Activated naive CD4-positive, alpha-beta T cell treated with anti-CD3 and anti-CD28 coated beads for 36 hours (primary cell): ENCODE measurements around the gene NXNL2. TPM values are rescaled to one million over a fixed set of nuclear protein-coding genes. Genes with fewer than 3 reads are reported as not detected.
A peak's percentile ranks its signal among the peaks of the same experiment; 100 is the strongest.

Experiments used
- CTCF ChIA-PET: fragments of 350-600 bp; sonication (Branson Sonifier 250); formaldehyde crosslinking; loops from one replicate; lab custom pipeline; 2021; ENCODE audit warnings: antibody characterized with exemption; lab: Charles Lee
- DNase-seq: peaks from one replicate; pipeline ENCODE4 v3.0.0-alpha.2; 2020
- H3K27ac Mint-ChIP-seq: one replicate; pipeline ENCODE4 v1.8.0; 2021; ENCODE audit warnings: mild to moderate bottlenecking, mixed read lengths
- H3K27me3 Mint-ChIP-seq: one replicate; pipeline ENCODE4 v1.8.0; 2021; ENCODE audit warnings: low read depth, mixed read lengths
- H3K36me3 Mint-ChIP-seq: one replicate; pipeline ENCODE4 v1.8.0; 2021; ENCODE audit warnings: low read depth, mixed read lengths
- H3K4me1 Mint-ChIP-seq: one replicate; pipeline ENCODE4 v1.8.0; 2021; ENCODE audit warnings: low read depth, mixed read lengths
- H3K4me3 Mint-ChIP-seq: one replicate; pipeline ENCODE4 v1.8.0; 2021; ENCODE audit warnings: mild to moderate bottlenecking, moderate library complexity, mixed read lengths
- H3K9me3 Mint-ChIP-seq: one replicate; pipeline ENCODE4 v1.8.0; 2021; ENCODE audit warnings: mixed read lengths
- intact Hi-C: fragments of 100-400 bp; cut with micrococcal nuclease; formaldehyde crosslinking; loops from one replicate; pipeline ENCODE4 v1.15.1; 2023
- total RNA-seq, 2 experiments: library from RNA; stranded (reverse); gene quantifications; one replicate each; pipeline ENCODE4 v1.2.3, GENCODE V29; 2021

NXNL2 gene
- total RNA-seq, 2 experiments from 2014 or later: not detected

DNA sequence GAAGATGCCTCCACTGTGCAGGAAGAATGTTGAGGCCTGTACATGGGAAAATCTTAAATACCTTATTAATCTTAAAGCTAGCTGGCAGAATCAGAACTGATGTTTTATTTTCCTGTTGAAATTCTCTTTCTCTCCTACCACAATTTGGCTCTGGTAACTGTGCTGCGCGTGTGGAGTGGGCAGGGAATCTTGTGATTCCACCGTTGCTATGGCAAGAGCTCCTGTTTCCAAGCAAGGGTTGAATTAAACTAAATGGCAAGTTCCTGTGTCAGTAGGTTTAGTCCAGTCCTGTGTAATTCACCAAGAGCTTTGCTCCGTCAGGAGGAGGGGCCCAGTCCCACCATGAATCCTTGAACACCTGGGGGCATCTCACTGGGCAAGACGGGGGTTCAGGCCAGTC is 36.4 kb downstream of the NXNL2 start:
- intact Hi-C loops: no loop called here
- H3K4me3 Mint-ChIP-seq: no peak overlapping the region
- CTCF ChIA-PET: no interaction called here
- no peak for DNase-seq
- no peak overlapping the region for H3K27ac Mint-ChIP-seq
- H3K27me3 Mint-ChIP-seq: peaks cover 7% of the 10 kb centered on the region
- H3K36me3 Mint-ChIP-seq: no peaks in the 10 kb centered on the region
- H3K9me3 Mint-ChIP-seq: no peaks in the 10 kb centered on the region
- no peaks in the 10 kb centered on the region for H3K4me1 Mint-ChIP-seq

DNA sequence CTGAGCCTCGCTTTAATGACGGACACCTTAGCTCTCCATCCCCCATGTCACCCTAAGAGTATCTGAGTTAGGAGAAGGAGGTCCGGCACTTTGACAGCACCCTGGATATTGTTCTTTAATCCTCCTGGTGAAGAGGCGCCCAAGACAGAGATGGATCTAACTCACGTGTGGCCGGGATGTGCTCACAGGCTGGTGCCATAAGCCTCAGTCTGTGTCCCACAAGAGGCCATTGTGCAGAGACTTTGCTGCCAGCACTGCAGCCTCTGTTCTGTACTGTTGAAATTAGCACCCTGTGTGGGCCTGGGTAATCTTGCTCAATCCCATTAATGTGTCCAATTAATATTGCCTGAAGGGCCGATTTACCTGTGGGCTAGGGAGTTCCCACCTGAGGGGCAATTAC is 37.7 kb downstream of the NXNL2 start:
- Mint-ChIP-seq H3K4me1 (no peaks in the 10 kb centered on the region), H3K27ac (no peak overlapping the region), H3K9me3 (no peaks in the 10 kb centered on the region), H3K4me3 (no peak overlapping the region), H3K27me3 (peaks cover 7% of the 10 kb centered on the region), H3K36me3 (no peaks in the 10 kb centered on the region)
- no peak for DNase-seq
- CTCF ChIA-PET: interaction anchor here (0.6 kb wide), 2 partner anchors 89 to 1249 kb away, joined by 4 to 5 read pairs; no protein-coding TSS in a partner anchor
- intact Hi-C loops: no loop called here

DNA sequence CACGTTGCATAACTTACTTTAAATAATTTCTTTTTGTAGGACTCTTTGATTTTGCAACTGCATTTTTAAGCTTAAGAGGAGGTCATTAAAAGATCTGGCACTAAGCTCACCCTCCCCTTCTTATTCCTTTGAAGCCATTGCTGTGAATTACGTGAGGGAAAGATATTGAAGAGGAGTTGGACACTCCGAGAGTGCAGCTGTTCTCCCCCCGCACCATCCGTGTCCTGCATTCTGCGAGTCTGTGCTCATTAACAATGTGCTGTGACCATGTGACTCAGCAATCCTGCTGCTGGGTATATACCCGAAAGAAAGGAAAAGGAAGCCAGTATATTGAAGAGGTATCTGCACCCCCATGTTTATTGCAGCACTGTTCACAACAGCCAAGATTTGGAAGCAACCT is 40.0 kb downstream of the NXNL2 start:
- H3K4me1 Mint-ChIP-seq: peaks cover 4% of the 10 kb centered on the region
- no peak overlapping the region for H3K4me3 Mint-ChIP-seq
- CTCF ChIA-PET: no interaction called here
- no peak for DNase-seq
- H3K9me3 Mint-ChIP-seq: no peaks in the 10 kb centered on the region
- intact Hi-C loops: loop anchor here (5.0 kb wide), 3 partner anchors 98 to 623 kb away; partner anchors contain the start of gene SPIN1
- peaks cover 7% of the 10 kb centered on the region for H3K27me3 Mint-ChIP-seq
- no peaks in the 10 kb centered on the region for H3K36me3 Mint-ChIP-seq
- no peak overlapping the region for H3K27ac Mint-ChIP-seq

DNA sequence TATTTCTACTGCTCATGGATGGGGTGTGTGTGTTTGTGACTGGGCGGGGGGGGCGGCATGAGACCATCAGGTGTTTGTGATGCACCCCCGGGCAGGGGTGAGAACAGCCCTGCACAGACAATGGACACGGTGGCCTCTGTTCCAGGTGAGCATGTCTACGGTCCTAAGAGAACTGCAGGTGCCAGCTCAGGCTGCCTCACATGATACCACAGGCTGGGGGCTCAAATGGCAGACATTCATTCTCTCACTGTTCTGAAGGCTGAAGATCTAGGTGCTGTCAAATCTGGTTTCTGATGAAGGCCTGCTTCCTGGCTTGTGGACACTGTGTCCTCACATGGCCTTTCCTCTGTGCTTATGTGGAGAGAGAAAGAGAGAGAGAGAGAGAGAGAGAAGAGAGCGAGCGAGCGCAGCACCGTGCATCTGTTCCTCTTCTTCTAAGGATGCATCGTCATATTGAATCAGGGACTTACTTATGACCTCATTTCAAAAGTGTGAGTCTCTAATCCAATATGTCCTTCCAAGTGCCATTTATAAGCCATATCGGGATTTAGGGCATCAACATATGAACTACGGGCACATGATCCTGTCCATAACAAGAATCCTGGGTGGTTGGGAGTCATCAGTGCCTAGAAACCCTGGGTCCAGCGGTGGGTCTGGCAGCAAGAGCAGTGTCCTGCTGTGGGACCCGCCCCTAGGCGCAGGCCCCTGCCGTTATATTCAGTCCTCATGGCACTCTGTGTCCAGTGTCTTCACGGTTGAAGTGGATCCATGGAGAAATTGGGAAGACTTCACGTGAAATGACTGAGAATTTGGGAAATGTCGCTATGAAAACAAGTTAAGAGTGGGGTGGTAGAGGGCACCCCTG is 42.5 kb downstream of the NXNL2 start:
- Mint-ChIP-seq H3K27ac (no peak overlapping the region), H3K27me3 (peaks cover 7% of the 10 kb centered on the region), H3K4me3 (no peak overlapping the region), H3K9me3 (no peaks in the 10 kb centered on the region), H3K36me3 (no peaks in the 10 kb centered on the region), H3K4me1 (peaks cover 4% of the 10 kb centered on the region)
- intact Hi-C loops: loop anchor here (1.0 to 5.0 kb wide), 5 partner anchors 100 to 625 kb away; partner anchors contain the start of gene SPIN1
- DNase-seq: no peak
- CTCF ChIA-PET: interaction anchor here (0.6 kb wide), 1 partner anchor 474 kb away, joined by 6 read pairs; no protein-coding TSS in a partner anchor

DNA sequence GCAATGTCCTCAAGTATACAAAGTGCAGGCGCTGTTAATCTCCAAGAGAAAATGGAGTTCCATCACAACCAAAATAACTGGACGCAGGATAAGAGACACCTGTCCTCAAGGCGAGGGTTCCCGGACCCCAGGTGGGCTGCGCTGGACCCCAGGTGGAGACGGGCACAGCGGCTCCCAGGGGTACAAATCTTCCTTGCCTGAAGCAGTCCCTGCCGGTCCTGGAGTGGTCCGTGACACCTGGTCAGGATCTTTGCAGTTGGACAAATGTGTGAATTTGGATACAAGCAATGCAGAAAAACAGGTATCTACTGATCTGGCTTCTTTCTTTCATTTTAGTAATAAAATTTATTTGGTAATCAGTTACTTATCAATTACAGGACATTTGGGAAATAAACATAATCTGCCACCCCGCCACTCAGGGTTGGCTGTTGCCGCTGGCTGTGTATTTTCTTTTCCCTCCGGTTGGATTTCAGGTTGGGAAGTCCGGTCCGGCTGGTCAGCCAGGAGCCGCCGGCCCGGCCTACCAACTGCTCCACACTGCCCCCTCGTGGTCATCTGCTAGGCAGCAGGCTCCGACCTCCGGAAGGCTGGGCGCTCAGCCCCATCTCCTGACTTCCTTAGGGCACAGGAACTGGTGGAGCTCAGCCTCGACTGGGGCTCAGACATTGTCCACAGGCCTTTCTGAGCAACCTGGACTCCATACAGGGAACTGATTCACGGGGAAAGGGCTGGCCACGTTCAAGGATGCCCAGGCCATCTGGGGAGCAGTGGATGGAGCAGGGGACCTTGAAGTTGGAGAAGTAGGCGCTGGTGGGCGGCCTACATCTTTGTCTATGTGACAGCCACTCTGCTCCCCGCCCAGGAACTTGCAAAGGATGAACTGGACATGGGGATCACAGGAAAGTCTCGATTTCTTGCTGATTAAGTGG is 43.4 kb downstream of the NXNL2 start:
- no peaks in the 10 kb centered on the region for H3K9me3 Mint-ChIP-seq
- H3K4me1 Mint-ChIP-seq: peaks cover 4% of the 10 kb centered on the region
- H3K4me3 Mint-ChIP-seq: no peak overlapping the region
- H3K36me3 Mint-ChIP-seq: no peaks in the 10 kb centered on the region
- H3K27me3 Mint-ChIP-seq: peaks cover 8% of the 10 kb centered on the region
- no peak overlapping the region for H3K27ac Mint-ChIP-seq
- DNase-seq: peak; percentile 75
- intact Hi-C loops: loop anchor here (1.0 to 5.0 kb wide), 5 partner anchors 101 to 626 kb away; partner anchors contain the start of gene SPIN1
- CTCF ChIA-PET: interaction anchor here (0.6 to 1.3 kb wide), 5 partner anchors 15 to 901 kb away, joined by 3 read pairs; no protein-coding TSS in a partner anchor

DNA sequence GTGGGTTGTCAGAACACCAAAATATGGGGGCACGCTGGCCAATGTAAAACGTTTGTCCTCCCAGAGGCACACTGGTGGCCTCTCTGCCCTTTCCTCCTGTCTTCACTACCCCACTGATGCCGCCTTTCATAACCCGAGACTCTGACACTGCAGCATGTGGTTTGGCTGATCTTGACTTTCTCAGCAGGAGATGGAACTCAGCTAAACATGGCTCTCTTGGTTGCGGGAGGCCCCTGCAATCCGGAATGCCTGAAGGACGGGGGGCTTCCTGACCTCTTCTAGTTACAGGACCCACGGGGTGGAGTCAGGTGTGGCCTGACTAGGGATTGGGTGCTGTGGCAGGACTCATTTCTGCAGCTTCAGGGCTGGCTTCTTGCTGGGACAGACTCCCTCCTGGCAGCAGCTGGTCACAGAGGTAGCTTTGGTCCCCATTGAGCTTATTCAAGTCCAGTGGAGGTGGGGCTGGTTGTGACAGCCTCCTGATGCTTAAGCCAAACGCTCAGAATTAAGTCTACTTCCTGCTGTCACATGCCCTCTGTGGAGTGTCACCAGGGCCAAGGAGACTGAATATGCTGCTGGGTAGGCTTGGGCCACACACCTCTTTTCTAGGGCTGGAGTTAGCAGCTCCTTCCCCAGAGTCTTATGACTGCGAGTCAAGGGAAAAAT is 44.2 kb downstream of the NXNL2 start:
- peaks cover 11% of the 10 kb centered on the region for H3K27me3 Mint-ChIP-seq
- no peaks in the 10 kb centered on the region for H3K9me3 Mint-ChIP-seq
- no peaks in the 10 kb centered on the region for H3K36me3 Mint-ChIP-seq
- DNase-seq: no peak
- intact Hi-C loops: loop anchor here (5.0 kb wide), 3 partner anchors 102 to 627 kb away; partner anchors contain the start of gene SPIN1
- H3K4me1 Mint-ChIP-seq: peaks cover 7% of the 10 kb centered on the region
- H3K27ac Mint-ChIP-seq: no peak overlapping the region
- no peak overlapping the region for H3K4me3 Mint-ChIP-seq
- CTCF ChIA-PET: interaction anchor here (0.6 to 1.6 kb wide), 6 partner anchors 14 to 902 kb away, joined by 3 read pairs; no protein-coding TSS in a partner anchor

DNA sequence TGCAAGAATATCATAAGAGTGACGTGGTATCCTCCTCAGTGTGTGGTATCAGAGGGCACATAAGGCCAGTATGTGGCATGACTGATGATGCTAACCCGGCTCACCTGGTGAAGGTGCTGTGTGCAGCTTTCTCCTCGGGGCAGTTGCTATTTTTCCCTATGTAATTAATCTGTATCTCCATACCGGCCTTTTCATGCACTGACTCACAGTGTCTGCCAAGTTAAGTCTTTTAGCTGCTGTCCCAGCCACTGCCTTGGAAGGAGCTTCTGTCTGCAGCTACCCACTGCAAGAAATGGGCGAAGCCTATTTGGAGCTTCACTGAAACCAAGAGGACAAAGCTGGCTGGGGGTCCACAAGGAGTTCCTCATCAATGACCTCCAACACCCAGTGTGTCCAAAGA is 46.0 kb downstream of the NXNL2 start:
- Mint-ChIP-seq H3K4me1 (peaks cover 13% of the 10 kb centered on the region), H3K27ac (no peak overlapping the region), H3K36me3 (no peaks in the 10 kb centered on the region), H3K4me3 (no peak overlapping the region), H3K27me3 (peaks cover 8% of the 10 kb centered on the region), H3K9me3 (no peaks in the 10 kb centered on the region)
- CTCF ChIA-PET: interaction anchor here (0.6 to 1.6 kb wide), 3 partner anchors 12 to 630 kb away, joined by 3 read pairs; no protein-coding TSS in a partner anchor
- DNase-seq: no peak
- intact Hi-C loops: no loop called here

DNA sequence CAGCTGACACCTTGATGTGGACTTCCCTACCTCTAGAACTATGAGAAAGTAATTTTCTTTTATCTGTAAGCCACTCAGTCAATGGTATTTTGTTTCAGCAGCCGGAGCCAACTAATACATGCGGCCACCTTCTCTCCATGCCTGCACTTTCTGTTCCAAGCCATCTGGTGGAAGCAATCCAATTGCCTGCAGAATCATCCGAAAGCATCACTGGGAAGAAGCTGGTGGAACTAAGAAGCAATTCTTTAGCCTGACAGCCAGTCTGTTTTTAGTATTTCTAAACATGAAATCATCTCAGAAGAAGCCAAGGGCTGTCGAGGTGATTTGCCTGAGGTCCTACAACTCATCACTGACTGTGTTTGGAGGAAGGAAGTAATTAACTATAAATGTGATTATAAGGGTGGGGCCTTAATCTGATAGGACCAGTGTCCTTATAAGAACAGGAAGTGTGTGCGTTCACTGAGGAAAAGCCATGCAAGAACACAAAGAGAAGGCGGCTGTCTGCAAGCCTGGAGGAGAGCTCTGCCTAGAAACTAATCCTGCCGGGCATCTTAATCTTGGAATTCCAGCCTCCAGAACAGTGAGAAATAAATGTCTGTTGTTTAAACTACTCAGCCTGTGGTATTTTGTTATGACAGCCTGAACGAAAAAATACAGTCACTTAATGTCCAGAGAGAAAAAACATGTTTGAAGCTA is 49.1 kb downstream of the NXNL2 start:
- peaks cover 8% of the 10 kb centered on the region for H3K27me3 Mint-ChIP-seq
- CTCF ChIA-PET: interaction anchor here (0.7 kb wide), 2 partner anchors 158 to 409 kb away, joined by 3 to 6 read pairs; no protein-coding TSS in a partner anchor

DNA sequence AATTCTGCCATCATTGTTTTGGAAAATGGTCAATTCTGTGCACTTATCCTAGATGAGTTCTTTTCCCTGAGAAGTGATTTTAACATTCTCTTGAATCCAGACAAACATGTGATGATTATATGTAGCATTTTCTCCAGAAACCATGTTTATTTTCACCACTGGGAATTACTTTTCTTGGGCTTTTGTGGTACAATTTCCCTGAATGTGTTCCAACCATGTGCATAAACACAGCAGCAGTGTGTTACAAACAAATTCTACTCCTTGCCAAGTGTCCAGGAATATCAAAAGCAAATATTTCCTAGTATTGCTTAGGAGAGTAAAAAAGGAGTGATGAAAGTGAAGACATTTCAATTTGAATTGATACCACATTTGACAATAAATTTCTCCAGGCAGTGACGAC is 50.4 kb downstream of the NXNL2 start:
- H3K27ac Mint-ChIP-seq: no peak overlapping the region
- H3K4me1 Mint-ChIP-seq: peaks cover 9% of the 10 kb centered on the region
- intact Hi-C loops: no loop called here
- CTCF ChIA-PET: no interaction called here
- H3K36me3 Mint-ChIP-seq: no peaks in the 10 kb centered on the region
- peaks cover 8% of the 10 kb centered on the region for H3K27me3 Mint-ChIP-seq
- no peak overlapping the region for H3K4me3 Mint-ChIP-seq
- H3K9me3 Mint-ChIP-seq: peaks cover 5% of the 10 kb centered on the region
- DNase-seq: no peak

More for the DNA sequence above, 49.1 kb downstream of the NXNL2 start:
- H3K27ac Mint-ChIP-seq: no peak overlapping the region
- H3K9me3 Mint-ChIP-seq: peaks cover 5% of the 10 kb centered on the region
- intact Hi-C loops: no loop called here
- no peak overlapping the region for H3K4me3 Mint-ChIP-seq
- H3K36me3 Mint-ChIP-seq: no peaks in the 10 kb centered on the region
- H3K4me1 Mint-ChIP-seq: peaks cover 9% of the 10 kb centered on the region
- DNase-seq: no peak

DNA sequence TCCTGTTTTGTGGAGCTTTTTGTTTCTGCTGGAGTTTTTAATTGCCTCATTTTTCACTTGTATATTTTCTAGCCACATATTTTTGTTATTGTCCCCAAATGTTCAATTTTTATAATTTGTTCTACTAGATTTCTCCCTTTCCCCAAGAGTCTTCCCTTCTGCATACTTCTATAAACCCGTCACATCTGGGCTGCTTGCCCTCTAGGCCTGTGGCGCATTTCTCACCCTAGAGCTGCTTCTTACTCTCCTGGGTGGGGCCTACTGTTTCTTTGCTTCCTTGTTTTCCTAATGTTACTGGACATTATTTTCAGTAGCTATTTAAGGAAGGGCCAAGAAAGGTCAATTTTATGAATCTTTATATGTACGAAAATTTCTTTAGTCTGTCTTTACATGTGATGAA is 51.5 kb downstream of the NXNL2 start:
- DNase-seq: no peak
- Mint-ChIP-seq H3K27me3 (peaks cover 8% of the 10 kb centered on the region), H3K36me3 (no peaks in the 10 kb centered on the region), H3K4me1 (peaks cover 9% of the 10 kb centered on the region), H3K27ac (no peak overlapping the region), H3K9me3 (peaks cover 5% of the 10 kb centered on the region), H3K4me3 (no peak overlapping the region)
- intact Hi-C loops: no loop called here
- CTCF ChIA-PET: no interaction called here

DNA sequence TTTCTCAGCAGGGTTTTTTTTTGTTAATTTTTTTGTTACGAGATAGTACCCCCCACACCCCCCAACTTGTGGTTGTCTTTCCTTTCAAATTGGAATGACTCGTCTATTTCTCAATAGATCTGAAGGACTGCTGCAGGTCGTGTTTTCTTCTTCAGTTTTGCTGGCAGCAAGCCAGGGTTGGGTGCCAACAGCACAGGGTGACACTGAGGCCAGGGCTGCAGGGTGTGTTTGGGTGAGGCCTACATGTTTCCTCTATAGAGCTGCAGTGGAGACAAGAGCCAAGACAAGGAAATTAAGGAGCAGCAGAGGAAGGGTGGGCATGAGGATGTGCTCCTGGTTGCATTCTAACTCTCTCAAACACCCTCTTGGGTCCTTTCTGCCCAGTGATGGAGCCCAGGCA is 52.2 kb downstream of the NXNL2 start:
- Mint-ChIP-seq H3K27me3 (peaks cover 8% of the 10 kb centered on the region), H3K36me3 (no peaks in the 10 kb centered on the region), H3K4me1 (peaks cover 9% of the 10 kb centered on the region), H3K4me3 (no peak overlapping the region), H3K27ac (no peak overlapping the region), H3K9me3 (peaks cover 5% of the 10 kb centered on the region)
- intact Hi-C loops: no loop called here
- CTCF ChIA-PET: no interaction called here
- DNase-seq: no peak
